ENCODE results near the gene ZNF224.

- TF ChIP-seq CTCF (optimal IDR thresholded peaks at IDR 0.05 in 1 of 3, IDR thresholded peaks at IDR 0.05 in 1 of 3, conservative IDR thresholded peaks at IDR 0.05 in 1 of 3; ENCODE audit: extremely low read depth in 1 of 3, insufficient read depth in 2 of 3, low read length in 3 of 3) (no peak), EZH2 (IDR thresholded peaks at IDR 0.05; ENCODE audit: low read length) (no peak)
Measured at GRCh38 chr19:44142059-44142433, 47.9 kb downstream of the ZNF224 start.

Measured in keratinocyte (primary cell).